NCI-H2171 (cell line): ENCODE results near the gene F12.

Experiments
- DNase-seq: peaks from one replicate; lab custom pipeline; 2025; lab: John Stamatoyannopoulos, UW

F12 gene

DNA sequence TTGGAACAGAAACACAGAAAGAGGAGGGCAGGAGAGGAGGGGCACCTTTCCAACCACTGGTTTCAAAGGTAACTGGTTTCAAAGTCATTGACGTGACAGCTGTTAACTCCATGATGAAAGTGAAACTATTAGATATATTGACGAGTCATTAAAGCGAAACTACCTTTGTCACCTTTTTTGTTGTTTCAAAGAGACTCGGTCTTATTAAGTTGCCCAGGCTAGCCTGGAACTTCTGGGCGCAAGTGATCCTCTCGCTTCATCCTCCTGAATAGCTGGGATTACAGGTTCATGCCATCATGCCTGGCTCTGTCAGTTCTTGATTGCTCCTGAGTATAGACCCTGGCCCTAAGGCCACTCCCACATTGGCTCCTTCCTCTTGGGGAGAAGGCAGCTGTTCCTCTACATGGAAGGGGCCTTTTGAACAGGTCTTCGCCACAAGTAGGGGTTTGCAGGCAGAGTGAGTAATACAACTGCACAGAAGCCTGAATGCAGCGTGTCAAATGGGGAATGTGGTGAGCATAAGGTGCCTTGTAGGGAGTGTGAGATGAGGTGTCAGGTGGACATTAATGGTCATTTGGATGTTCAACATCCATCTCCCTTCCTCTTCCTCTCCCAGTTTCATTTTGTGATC, 3.4 kb upstream of the F12 start:
- DNase-seq, result no peak

DNA sequence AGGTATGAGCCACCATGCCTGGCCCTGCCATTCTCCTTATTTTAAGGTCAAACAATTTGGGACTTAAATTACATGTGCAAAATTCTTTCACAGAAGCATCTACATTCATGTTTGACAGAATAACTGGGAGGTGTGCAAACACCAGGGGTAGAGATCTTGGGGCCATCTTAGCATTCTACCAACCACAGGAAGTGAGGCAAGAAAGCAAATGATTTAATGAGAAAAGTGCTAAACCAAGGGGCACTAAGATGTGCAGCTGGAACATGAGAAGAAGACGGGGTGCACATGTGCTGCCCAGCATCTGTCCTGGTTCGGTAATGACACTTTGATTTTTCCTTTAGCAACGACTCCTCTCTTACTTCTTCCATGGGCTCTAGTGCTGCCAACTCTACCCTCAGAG, 1.2 kb upstream of the F12 start:
- DNase-seq, result no peak

DNA sequence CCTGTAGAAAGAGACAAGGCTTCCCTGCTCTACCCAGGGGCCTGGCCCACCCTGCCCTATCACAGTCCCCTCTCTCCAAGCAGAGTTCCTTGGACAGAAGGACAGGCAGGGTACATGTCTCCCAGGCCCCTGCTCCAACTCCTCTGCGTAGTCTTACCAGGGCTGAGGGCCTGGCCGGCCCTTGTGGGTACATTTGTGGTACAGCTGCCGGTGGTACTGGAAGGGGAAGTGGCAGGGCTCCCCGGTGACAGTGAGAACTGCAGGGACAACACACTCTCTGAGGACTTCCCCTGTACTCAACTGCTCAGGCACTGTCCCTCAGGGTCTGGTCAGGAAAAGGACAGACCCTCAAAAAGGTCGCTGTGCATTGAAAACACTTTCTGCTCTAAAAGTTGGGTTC, 3.6 kb downstream of the F12 start:
- no peak for DNase-seq

DNA sequence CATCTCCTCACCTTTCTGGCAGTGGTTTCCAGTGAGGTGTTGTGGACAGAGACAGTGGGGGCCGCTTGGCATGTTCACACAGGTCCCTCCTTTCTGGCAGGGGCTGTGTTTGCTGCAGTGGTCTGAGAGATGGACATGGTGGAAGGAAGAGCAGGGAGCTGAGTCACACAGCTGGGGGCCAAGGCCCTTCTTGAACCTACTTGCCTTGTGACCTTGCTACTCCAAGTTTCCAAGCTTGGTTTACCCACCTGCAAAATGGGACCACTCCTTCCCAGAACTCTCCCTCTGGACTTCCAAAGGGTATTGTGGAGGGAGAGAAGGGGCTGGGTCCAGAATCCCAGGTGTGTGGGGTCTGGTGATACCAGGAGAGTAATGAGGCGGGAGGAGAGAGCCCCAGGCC, 4.1 kb downstream of the F12 start:
- DNase-seq, result no peak

DNA sequence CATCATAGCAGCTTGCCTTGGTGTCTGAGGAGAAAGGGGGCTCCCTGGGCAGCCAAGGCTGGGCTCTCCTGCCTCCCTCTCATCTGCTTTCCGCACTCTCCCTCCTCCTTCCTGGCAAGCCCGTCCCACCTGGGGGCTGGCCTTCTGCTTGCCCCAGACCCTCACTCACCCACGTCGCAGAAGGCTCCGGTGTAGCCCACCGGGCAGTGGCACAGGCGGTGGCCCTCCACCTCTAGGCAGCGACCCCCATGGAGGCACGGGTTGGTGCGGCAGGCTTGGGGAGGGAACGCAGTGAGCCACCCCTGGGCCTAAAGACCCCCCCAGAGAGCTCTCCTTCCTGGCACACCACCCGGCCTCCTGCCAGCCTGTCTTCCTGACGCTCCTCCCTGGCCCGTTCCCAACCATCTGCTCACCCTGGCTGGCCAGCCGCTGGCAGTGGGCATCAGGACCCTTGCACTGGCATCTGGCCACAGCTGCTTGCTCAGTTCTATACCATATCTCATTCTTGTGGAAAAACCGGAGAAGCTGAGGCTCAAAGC, 4.7 kb downstream of the F12 start:
- no peak for DNase-seq

DNA sequence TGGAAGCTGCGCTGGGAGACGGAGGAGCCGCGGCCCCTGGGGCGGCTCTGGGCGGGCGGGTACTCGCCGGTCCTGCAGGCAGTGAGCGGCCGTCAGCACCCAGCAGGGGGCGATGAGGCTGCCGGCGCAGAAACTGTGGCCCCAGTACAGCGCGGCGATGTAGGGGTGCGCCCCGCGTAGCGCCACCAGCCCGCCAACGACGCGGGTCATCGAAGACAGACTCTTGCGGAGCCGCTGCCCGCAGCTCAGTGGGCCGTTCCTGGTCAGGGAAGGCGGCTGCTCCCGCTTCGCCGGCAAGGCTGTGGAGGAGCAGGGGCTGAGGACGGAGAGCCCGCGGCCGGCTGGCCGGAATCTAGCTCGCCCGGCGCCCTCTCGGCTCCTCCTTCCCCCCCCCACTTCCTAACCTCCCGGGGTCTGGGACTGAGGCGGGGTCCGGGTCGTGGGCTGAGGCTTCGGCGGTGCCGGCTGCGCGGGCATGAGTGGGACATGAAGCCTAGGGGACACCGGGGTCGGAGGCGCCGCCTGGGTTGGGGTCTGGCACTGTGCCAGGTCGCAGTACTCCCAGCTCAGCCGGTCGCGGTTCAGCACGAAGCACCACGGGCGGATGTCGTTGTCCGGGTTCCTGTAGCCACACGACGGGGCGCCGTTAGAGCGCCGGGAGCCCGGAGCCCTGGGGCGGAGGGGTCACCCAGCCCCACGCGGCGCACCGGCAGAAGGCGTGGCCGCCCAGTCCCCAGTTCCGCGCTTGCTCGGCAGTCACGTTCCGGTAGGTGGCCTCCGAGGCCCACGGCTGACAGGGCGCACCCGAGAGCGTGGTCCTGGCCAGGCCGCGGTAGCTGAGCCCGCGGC, 5.3 kb downstream of the F12 start:
- peak; percentile 33 for DNase-seq

DNA sequence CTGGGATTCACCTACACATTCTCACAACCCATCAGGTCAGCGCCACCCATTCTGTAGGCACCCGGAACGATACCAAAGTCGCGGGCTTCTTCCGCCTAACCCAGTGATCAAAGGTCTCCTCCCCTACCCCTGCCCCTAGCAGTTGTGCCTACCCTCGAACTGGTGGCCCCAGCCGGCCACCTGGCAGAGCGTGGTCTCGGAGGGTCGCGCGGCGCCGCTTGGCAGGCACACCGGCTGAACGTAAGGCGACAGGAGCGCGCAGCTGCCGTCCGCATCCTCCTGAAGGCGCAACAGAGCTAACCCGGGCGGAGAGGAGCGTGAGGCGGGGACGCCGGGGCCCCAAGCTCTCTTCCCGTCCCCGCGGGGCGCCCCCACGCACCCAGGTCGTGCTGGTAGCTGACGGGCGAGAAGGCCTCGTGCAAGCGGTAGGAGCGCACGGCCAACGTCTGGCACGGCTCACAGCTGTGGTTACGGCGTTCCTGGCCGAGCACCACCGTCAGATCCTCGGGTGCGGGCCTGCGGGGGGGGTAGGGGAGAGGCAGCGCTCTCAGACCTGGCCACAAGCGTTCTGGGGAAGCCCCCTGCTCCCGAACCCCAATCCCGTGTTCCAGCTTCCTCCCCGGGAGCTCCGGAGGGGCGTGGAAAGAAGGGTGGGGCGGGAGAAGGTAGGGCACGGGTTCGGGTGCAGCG, 6.1 kb downstream of the F12 start:
- no peak for DNase-seq

DNA sequence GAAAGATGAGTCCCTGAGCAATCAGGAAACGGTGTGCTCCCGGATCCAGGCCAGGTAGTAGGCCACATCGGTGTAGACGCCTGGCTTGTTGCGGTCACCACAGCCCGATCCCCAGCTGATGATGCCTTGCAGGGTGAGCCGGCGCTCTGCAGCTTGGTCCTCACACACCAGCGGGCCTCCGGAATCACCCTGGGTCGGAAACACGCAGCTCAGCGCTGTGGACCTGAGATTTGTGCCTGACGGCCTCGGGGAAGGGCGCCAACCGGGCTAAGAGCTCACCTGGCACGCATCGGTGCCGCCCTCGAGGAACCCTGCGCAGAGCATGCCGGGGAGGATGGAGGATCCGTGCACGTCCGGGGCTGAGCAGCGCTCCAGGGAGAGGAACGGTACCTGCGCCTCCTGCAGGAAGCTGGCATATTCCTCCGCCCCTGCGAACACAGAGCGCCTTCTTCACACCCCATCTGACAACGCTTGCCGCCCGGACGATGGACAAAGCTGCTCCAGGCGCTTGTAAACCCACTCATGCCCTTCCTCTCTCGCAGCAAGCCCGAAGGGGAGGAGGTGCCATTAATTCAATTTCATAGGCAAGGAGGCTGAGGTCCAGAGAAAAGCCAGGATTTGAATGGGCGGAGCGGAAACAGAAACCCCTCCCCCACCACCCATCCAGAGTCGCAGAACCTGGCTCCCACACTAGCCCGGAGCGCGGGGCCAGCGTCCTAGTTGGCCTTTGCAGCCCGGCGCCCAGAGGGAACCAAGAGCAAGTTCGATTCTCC, 6.9 kb downstream of the F12 start:
- DNase-seq, result peak; percentile 63

DNA sequence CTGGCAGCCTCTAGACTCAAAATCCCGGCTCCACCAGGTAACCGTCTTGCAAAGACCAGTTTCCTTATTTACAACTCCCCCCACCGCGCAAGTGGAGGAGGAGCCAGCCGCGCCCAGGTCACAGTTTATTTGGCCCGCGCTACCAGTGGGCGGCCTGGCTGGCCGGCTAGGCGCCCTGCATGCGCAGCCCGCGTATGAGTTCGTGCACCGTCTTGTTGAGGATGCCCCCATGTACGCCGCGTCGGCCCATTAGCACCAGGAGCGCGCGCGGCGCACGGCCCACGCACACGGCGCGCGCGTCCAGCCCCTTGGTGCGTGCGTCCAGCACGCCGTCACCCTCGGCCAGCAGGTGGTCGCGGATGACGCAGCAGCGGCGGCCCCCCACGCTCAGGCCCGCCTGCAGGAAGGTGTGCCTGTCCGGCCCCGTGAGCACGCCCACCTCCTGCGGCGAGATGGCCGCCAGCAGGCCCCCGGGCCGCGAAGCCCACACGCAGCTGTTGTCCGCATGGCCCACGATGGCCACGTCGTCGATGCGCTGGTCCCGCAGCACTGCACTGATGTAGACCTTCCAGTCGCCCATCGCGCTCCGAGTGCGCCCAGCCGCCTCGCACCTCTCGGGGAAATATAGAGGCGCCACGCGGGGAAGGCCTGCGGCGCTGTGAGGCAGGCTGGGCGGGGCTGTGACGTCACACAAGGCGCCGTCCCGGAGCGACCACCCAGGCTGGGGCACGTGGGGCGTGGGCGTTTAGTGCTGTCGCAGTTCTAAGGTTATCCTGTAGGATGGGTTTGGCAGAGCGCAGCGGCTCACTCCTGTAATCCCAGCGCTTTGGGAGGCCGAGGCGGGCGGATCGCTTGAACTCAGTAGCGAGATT, 9.1 kb downstream of the F12 start, which contains the start of gene PFN3:
Gene PFN3 (minus strand): TSS at position 665 of the 872 bp plus-strand sequence. CDS start 85 bp downstream, at position 580.
- DNase-seq, result no peak

DNA sequence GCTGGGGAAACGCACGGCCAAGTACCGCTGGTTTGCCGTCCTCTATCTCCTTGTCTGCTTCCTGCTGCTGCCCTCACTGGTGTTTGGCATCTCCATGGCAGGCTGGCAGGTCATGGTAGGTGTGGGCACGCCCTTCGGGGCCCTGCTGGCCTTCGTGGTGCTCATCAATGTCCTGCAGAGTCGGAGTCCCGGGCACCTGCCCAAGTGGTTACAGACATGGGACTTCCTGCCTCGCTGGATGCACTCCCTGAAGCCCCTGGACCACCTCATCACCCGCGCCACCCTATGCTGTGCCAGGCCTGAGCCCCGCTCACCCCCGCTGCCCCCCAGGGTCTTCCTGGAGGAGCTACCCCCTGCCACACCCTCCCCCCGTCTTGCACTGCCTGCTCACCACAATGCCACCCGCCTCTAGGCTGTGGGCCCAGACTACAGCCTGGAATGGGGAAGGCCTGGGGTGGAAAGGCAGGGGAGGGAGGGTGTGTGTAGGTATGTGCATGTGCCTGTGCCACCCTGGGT, 11.4 kb downstream of the F12 start:
- DNase-seq, result no peak

DNA sequence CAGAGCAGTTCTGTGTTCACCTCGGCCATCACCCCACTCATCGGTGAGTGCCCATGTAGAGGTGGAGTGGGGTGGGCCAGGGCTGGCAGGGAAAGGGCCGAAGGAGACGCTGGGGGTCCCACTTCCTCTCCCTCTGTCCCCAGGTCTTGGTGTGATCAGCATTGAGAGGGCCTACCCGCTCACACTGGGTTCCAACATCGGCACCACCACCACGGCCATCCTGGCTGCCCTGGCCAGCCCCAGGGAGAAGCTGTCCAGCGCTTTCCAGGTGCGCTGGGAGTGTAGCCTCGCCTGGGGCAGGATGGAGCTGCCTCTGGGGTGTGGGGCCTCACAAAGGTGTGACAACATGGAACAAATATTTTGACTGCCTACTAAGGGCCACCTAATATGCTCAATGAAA, 12.6 kb downstream of the F12 start:
- DNase-seq, result no peak

DNA sequence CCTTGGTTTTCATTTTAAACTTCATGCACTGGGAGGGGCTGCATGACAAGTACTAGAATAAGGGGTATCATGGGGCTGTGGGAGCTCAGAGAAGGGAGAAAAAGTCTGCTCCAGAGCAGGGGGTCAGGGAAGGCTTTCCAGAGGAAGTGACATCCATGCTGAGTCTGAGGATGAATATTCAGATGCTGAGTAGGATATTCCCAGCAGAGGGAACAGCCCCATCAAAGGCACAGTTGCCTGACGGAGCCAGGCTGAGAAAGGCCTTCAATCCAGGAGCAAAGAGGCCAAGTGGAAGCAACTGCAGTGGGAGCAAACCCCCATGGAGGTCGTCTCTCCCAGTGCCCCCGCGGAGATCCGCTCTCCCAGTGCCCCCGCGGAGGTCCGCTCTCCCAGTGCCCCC, 13.3 kb downstream of the F12 start:
- DNase-seq, result no peak

DNA sequence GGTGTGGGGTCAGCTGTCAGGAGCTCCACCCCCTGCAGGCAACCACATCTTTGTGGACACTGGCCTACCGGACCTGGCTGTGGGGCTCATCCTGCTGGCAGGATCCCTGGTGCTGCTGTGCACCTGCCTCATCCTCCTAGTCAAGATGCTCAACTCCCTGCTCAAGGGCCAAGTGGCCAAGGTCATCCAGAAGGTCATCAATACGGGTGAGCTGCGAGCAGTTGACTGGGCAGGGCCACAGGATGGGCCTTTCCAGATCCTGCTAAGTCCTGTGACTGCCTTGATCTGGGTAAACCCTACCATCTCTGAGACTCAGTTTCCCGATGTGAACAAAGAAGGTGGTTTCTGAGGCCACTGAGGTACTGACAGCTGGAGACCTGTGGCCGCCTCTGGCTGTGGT, 15.4 kb downstream of the F12 start:
- DNase-seq, result no peak

DNA sequence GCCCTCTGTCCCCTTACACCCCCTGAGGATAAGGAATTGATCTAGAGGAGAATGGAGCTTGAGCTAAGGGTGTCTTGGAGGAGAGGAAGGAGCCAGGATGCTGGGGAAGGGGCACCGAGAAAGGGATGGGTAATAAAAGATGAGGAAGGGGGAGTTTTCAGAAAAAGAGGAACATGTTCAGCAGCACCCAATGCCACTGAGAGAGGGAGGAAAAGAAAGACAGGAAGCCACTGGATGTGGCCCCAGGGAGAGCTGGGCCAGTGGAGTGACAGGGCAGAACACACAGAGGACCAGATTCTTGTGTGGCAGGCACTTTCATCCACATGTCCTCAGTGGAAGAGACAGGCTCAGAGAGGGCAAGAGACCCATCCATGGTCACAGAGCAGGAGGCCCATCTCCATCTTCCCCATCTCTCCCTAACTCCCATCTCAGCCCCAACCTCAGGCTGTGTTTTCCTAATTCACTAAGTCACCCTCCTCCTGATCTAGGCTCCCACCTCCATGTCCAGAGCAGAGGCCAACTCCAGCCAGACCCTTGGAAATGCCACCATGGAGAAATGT, 16.1 kb downstream of the F12 start:
- no peak for DNase-seq

DNA sequence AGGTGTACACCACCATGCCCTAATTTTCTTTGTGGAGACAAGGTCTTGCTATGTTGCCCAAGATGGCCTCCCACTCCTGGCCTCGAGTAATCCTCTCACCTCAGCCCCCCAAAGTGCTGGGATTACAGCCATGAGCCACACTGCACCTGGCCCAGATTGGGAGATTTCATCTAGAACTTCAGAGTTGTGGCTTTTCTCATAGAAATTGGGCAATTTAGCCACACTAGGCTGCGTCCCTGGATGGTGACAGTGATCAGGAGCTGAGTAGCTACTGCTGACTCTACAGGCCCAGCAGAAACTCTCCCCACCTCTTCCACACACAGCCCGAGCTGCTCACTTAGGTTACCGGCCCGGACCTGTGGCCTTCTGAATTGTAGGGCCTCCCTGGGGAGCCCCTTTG, 16.6 kb downstream of the F12 start:
- no peak for DNase-seq

DNA sequence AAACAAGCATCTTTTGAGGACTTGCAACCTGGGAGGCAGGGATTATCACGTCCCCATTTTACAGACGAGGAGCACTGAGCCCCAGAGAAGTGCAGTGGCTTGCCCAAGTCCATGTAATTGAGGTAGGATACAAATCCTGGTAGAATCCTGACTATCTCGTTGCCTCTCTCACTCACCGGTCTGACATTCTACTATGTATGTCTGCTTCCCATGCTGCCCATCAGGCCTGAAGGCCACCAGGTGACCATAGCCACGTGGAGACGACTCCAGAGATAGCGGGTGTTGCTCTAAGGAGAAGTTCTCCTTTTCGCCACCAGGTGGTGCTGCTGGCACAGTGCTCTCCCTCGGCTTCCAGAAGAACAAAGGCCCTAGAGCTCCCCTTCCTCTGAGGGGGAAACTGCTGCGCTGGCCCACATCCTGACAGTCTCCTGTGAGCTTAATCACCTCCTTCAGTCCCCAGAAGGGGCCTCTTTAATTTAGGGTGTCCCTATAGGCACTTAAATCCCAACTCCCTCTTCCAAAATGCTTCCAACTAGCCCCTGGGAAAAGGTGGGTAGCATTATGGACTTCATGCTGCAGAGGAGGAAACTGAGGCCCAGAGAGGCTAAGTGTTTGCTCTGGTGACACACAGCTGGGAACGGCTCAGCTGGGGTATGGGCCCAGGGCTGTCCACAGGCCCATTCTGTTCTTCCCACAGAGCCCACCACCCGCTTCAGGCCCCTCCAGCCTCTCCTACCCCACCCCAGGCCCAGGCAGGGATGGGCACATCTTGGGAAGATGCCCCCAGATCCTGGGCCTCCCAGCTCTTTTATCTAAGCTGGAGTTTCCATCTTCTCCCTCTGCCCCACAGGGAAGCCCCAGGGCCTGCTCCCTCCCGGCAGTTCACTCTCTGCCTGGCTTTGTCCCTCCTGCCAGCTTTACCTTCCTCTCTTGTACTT, 18.7 kb downstream of the F12 start:
- peak; percentile 20 for DNase-seq

DNA sequence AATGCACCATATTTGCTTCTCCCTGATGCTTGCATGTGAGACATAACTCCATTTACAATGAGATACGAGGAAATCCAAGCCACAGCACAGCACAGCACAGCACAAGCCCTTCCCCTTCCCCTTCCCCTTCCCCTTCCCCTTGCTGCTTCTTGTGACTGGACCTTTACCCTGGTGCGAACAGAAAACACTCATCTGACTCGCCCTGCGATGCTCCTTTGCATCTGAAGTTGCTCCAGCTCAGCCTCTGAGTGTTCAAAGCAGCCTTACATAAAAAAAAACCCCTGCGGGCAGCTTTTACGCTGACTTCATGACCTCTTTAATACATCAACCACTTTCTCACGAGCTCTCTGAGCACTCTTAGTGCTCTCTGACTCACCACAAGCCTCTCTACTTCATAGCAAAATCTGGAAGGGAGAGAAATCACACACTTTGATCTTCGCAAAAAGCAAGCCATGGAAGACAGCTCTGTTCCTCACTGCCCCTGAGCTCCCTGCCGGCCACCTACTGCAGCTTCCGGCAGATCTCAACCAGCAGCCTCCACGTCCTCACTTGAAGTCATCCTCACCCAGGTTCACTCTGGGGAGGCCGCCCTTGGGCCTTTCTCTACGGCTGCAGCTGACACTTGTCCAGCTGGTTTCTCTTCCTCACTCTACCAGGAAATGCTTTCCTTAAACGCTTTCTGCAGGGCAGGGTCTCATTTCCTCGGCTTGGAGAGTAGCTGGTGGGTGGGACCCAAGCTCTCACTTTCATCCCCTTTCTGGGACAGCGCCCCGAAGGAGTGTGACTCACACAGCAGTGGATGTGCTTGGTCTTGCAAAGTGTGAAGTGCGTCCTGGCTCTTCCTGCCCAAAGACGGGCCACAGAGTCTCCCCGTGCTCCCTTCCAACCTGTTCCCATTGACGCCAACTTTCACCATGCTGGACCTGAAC, 19.9 kb downstream of the F12 start:
- DNase-seq, result no peak

DNA sequence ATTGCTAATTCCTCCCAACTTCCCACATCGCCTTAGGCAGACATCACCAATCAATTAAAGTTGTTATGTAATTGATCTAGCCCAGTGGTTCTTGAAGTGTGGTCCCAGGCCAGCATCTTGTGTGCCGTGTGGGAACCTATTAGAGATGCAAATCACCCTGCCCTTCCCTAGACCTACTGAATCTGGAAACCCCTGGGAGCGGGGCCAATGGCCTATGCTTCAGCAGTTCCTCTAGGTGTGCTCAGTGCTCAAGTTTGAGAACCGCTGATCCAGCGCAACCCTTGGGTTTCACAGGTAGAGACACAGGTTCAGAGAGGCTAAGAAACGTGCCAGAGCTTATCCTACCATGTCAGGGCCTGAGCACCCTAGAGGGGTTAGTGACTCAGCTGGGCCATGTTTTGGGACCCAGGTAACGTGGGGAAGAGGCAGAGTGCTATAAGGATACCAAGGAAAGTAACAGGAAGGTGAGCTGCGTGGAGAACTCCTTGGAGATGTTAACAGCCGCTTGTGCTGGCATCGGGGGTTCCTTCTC, 20.8 kb downstream of the F12 start:
- DNase-seq, result no peak
